ENCODE results near the gene POC1B.

The POC1B gene

DNA sequence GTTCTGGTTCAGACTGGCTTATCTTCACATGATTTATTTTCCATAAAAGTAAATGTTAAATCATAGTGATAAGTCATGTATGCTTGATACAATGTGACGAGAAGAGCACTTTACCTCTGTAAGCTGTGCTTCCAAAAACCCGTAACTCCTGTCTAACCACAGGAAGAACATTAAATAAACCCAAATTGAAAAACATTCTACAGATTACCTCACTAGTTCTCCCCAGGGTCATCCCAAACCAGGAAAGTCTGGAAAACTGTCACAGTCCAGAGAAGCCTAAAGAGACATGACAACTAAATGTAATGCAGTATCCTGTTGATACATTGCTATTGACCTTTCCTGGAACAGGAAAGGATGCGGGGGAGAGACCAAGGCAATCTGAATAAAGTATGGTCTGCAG, 141.0 kb downstream of the POC1B start:
- no peaks in the 10 kb centered on the region for H3K9me3 ChIP-seq (replicated peaks; ENCODE audit: low read length)
- peak overlapping the region; percentile 36 for H3K9ac ChIP-seq (ENCODE audit: low read depth, low read length)
- peaks cover 21% of the 10 kb centered on the region for H3K4me1 ChIP-seq (ENCODE audit: control insufficient read depth, insufficient read depth, low read length)
- no peaks in the 10 kb centered on the region for H3K27me3 ChIP-seq (ENCODE audit: control insufficient read depth, insufficient read depth, low read length)
- H3K4me3 ChIP-seq (ENCODE audit: low read length), result no peak overlapping the region
- peak overlapping the region; percentile 53 for H3K4me2 ChIP-seq (ENCODE audit: low read length)
- no peaks in the 10 kb centered on the region for H3K36me3 ChIP-seq (ENCODE audit: insufficient read depth, low read length)

DNA sequence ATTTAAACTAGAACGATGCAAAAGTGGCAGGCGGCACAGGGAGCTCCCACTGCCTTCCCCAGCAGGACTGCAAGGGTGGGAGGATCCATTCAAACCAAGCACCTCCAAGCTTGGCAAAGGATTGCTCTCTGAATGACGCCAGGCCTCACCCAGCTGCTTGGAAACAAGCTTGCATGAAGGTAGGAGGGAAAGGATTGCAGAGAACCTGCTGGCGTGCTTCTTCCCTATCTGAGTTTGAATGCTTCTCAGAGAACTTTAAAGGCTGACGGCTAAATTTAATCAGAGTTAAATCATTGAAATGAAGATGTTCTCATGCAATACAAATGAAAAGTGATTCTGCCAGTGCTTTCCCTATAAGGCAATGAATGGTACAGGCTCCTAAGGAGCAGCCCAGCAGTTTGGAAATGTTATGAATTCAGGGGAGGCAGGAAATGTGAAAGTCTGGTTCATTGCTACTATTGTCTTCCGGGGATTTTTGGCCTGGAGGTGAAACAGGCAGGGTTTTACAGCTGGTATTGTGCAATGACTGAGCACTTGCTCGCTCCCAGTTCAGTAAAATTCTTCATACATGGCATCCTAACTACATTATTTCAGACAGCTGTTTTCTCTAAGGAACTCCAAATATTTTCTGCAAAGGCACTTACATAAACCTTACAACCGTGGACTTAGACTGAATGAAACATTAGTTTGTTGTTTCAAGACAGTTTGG, 141.6 kb downstream of the POC1B start:
- Histone ChIP-seq H3K4me3 (ENCODE audit: low read length) (no peak overlapping the region), H3K4me2 (ENCODE audit: low read length) (peak overlapping the region; percentile 53), H3K9ac (ENCODE audit: low read depth, low read length) (peak overlapping the region; percentile 36), H3K27me3 (ENCODE audit: control insufficient read depth, insufficient read depth, low read length) (no peaks in the 10 kb centered on the region), H3K9me3 (replicated peaks; ENCODE audit: low read length) (no peaks in the 10 kb centered on the region), H3K4me1 (ENCODE audit: control insufficient read depth, insufficient read depth, low read length) (peaks cover 19% of the 10 kb centered on the region), H3K36me3 (ENCODE audit: insufficient read depth, low read length) (no peaks in the 10 kb centered on the region)

- peaks cover 19% of the 10 kb centered on the region for H3K4me1 ChIP-seq (ENCODE audit: control insufficient read depth, insufficient read depth, low read length)
- H3K9ac ChIP-seq (ENCODE audit: low read depth, low read length), result peak overlapping the region; percentile 18
- H3K4me2 ChIP-seq (ENCODE audit: low read length), result peak overlapping the region; percentile 53
- H3K4me3 ChIP-seq (ENCODE audit: low read length), result no peak overlapping the region
- no peaks in the 10 kb centered on the region for H3K9me3 ChIP-seq (replicated peaks; ENCODE audit: low read length)
- H3K36me3 ChIP-seq (ENCODE audit: insufficient read depth, low read length), result no peaks in the 10 kb centered on the region
- H3K27me3 ChIP-seq (ENCODE audit: control insufficient read depth, insufficient read depth, low read length), result no peaks in the 10 kb centered on the region
Measured at GRCh38 chr12:89383235-89384049, 142.4 kb downstream of the POC1B start.

DNA sequence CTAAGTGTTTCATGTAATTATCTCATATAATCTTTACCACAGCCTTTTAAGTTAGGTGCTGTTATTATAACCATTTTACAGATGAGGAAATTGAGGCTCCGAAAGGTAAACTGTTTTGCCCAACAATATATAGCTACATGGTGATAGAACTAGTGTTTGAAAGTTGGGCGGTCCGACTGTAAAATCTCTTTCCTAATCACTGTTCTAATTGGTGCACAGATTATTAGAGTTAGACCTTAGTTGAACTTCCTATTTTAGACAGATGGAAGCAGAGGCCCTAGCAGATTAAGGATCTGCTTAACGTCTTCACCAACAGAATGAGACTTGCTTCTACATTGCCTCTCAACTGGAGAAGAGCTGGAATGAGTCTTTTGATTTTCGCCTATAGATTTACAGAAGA, 143.5 kb downstream of the POC1B start:
- no peaks in the 10 kb centered on the region for H3K36me3 ChIP-seq (ENCODE audit: insufficient read depth, low read length)
- no peak overlapping the region for H3K4me2 ChIP-seq (ENCODE audit: low read length)
- peaks cover 19% of the 10 kb centered on the region for H3K4me1 ChIP-seq (ENCODE audit: control insufficient read depth, insufficient read depth, low read length)
- no peak overlapping the region for H3K4me3 ChIP-seq (ENCODE audit: low read length)
- no peak overlapping the region for H3K9ac ChIP-seq (ENCODE audit: low read depth, low read length)
- no peaks in the 10 kb centered on the region for H3K9me3 ChIP-seq (replicated peaks; ENCODE audit: low read length)
- H3K27me3 ChIP-seq (ENCODE audit: control insufficient read depth, insufficient read depth, low read length), result no peaks in the 10 kb centered on the region

GRCh38 chr12:89379839-89380467, 145.9 kb downstream of the POC1B start:
- no peak overlapping the region for H3K9ac ChIP-seq (ENCODE audit: low read depth, low read length)
- peaks cover 31% of the 10 kb centered on the region for H3K4me1 ChIP-seq (ENCODE audit: control insufficient read depth, insufficient read depth, low read length)
- no peak overlapping the region for H3K4me3 ChIP-seq (ENCODE audit: low read length)
- H3K27me3 ChIP-seq (ENCODE audit: control insufficient read depth, insufficient read depth, low read length), result no peaks in the 10 kb centered on the region
- H3K4me2 ChIP-seq (ENCODE audit: low read length), result no peak overlapping the region
- H3K9me3 ChIP-seq (replicated peaks; ENCODE audit: low read length), result no peaks in the 10 kb centered on the region
- H3K36me3 ChIP-seq (ENCODE audit: insufficient read depth, low read length), result no peaks in the 10 kb centered on the region

GRCh38 chr12:89379148-89379838, 146.6 kb downstream of the POC1B start:
- no peaks in the 10 kb centered on the region for H3K9me3 ChIP-seq (replicated peaks; ENCODE audit: low read length)
- H3K4me1 ChIP-seq (ENCODE audit: control insufficient read depth, insufficient read depth, low read length), result peaks cover 31% of the 10 kb centered on the region
- no peaks in the 10 kb centered on the region for H3K36me3 ChIP-seq (ENCODE audit: insufficient read depth, low read length)
- H3K27me3 ChIP-seq (ENCODE audit: control insufficient read depth, insufficient read depth, low read length), result no peaks in the 10 kb centered on the region
- no peak overlapping the region for H3K9ac ChIP-seq (ENCODE audit: low read depth, low read length)
- H3K4me3 ChIP-seq (ENCODE audit: low read length), result no peak overlapping the region
- no peak overlapping the region for H3K4me2 ChIP-seq (ENCODE audit: low read length)

DNA sequence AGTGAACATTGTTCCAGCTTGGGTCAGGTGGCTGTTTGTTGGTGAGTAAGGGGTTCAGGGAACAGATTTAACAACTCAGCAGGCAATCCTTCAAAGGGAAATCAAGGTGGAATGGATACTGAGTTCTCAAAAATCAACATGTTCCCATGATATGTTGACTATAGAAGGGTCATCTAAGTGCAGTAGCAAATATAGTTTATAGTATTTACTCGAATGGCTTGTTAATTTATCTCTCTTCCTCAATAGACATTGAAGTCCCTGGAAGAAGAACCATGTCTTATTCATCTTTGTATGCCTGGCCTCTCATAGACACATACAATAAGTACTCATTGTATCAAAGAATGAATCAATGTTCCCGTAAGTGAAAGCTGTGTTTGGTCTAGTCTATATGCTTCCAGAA, 149.0 kb downstream of the POC1B start:
- H3K4me3 ChIP-seq (ENCODE audit: low read length), result no peak overlapping the region
- peaks cover 42% of the 10 kb centered on the region for H3K4me1 ChIP-seq (ENCODE audit: control insufficient read depth, insufficient read depth, low read length)
- H3K9me3 ChIP-seq (replicated peaks; ENCODE audit: low read length), result no peaks in the 10 kb centered on the region
- no peaks in the 10 kb centered on the region for H3K27me3 ChIP-seq (ENCODE audit: control insufficient read depth, insufficient read depth, low read length)
- no peak overlapping the region for H3K9ac ChIP-seq (ENCODE audit: low read depth, low read length)
- H3K36me3 ChIP-seq (ENCODE audit: insufficient read depth, low read length), result no peaks in the 10 kb centered on the region
- H3K4me2 ChIP-seq (ENCODE audit: low read length), result no peak overlapping the region

DNA sequence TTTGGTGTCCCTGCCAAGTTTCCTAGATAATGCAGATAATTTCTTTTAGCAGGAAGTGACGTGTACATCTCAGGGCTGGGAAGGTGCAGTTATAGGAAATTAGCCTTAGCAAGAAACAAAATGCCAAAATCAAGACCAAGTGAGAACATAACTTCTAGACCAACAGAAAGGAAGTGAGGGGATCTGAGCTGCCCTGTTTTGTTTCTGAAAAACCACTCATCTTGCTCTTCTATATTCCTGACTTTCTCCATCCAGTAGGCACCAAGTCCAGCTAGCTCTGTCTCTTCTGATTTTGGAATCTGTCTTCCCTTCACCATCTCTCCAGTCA, 149.7 kb downstream of the POC1B start:
- Histone ChIP-seq H3K4me2 (ENCODE audit: low read length) (no peak overlapping the region), H3K9me3 (replicated peaks; ENCODE audit: low read length) (no peaks in the 10 kb centered on the region), H3K4me1 (ENCODE audit: control insufficient read depth, insufficient read depth, low read length) (peaks cover 45% of the 10 kb centered on the region), H3K36me3 (ENCODE audit: insufficient read depth, low read length) (no peaks in the 10 kb centered on the region), H3K9ac (ENCODE audit: low read depth, low read length) (no peak overlapping the region), H3K27me3 (ENCODE audit: control insufficient read depth, insufficient read depth, low read length) (no peaks in the 10 kb centered on the region), H3K4me3 (ENCODE audit: low read length) (no peak overlapping the region)

DNA sequence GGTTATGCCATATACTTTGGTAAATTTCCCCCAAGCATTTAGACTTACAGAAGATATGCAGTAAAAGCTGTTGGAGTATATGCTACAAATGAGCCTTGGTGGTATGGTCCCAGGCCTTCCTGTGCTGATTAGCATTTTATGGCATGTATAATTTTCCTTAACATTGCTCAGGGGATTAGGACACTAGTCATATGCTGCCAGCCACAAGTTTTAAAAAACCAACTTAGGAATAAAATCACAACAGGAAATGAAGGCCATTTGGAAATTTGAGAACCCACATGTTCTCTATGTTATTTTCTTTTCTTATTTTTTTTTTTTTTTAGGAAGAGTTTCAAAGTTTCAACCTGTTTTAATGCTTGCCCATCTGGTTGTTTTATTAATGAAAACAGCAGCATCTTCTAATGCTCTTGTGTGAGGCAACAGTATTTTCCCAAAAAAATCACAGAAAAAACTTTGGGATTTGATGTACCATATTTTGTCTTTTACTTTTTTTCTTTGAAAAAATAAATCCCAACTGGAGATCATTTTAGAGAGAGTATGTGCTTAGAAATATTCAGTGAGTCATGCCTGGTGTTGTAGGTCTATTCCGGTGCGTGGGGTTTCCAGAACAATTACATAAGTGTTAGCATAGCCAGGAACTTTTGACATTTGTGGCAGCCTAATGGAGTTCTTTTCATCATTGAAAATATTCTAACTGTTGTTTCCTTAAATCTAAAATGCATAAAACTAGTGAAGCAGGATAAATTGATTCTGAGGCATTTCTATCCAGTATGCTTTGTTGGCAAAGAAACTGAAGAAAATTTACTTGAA, 151.9 kb downstream of the POC1B start:
- Histone ChIP-seq H3K9ac (ENCODE audit: low read depth, low read length) (peak overlapping the region; percentile 43), H3K4me2 (ENCODE audit: low read length) (peak overlapping the region; percentile 72), H3K9me3 (replicated peaks; ENCODE audit: low read length) (no peaks in the 10 kb centered on the region), H3K4me1 (ENCODE audit: control insufficient read depth, insufficient read depth, low read length) (peaks cover 54% of the 10 kb centered on the region), H3K4me3 (ENCODE audit: low read length) (peak overlapping the region; percentile 40), H3K36me3 (ENCODE audit: insufficient read depth, low read length) (no peaks in the 10 kb centered on the region), H3K27me3 (ENCODE audit: control insufficient read depth, insufficient read depth, low read length) (no peaks in the 10 kb centered on the region)

DNA sequence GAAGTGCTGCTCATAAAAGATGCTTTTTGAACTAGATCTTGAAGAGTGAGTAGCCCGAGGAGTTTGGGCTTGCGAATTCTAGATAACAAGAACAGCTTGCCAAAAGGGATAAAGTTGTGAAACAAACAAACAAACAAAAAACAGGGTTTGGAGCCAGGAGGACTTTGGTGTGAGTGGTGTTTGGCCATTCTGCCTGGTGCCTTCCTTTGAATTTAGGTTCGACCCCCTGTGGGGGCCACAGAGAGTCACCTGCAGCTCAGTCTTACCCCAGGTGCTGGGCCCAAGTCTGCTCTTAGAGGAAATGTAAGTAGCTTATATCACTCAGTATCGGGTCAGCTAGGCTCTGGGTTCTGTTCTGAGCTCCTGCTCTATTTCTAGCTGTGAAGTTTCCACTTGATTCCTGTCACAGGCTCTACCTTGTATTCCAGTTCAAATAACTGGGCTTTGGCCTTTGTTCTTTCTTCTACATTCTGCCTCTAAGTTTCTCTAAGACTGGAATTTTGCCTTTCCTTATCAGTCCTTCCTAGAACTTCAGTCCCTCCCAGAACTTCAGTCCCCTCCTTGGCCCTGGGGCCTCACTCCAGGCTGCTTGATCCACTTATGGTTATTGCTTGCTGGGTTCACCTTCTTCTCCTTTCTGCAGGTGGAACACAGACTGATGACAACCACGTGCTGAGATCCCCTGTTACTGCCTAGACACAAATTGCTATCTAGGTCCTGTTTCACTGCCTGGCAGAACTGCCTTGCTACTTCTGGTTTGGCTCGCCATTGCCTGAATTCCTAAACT, 153.1 kb downstream of the POC1B start:
- no peaks in the 10 kb centered on the region for H3K27me3 ChIP-seq (ENCODE audit: control insufficient read depth, insufficient read depth, low read length)

More for the DNA sequence above, 153.1 kb downstream of the POC1B start:
- Histone ChIP-seq H3K4me3 (ENCODE audit: low read length) (no peak overlapping the region), H3K9ac (ENCODE audit: low read depth, low read length) (no peak overlapping the region), H3K4me2 (ENCODE audit: low read length) (no peak overlapping the region), H3K9me3 (replicated peaks; ENCODE audit: low read length) (no peaks in the 10 kb centered on the region), H3K36me3 (ENCODE audit: insufficient read depth, low read length) (no peaks in the 10 kb centered on the region), H3K4me1 (ENCODE audit: control insufficient read depth, insufficient read depth, low read length) (peaks cover 54% of the 10 kb centered on the region)

Measured in skeletal muscle satellite cell (primary cell).